Fibroblast of lung (primary cell): ENCODE data around the gene RHOH.

Experiments
- CTCF ChIP-seq, 2 donors: IDR thresholded peaks in 1 of 2; conservative IDR thresholded peaks in 1 of 2; 1 replicate in 1 of 2; 2 replicates in 1 of 2; pipeline ENCODE4 v1.5.1; 2011 to 2012; ENCODE audit warnings: low read length in 2 of 2, control low read depth in 1 of 2, inconsistent platforms in 1 of 2, low read depth in 1 of 2, mild to moderate bottlenecking in 1 of 2
- EZH2 ChIP-seq: IDR thresholded peaks from 2 replicates; pipeline ENCODE4 v1.5.1; 2012; ENCODE audit warnings: low read length, control low read depth, mild to moderate bottlenecking; ENCODE audit errors: missing control alignments

GRCh38 chr4:40149960-40150385 lies 46.9 kb upstream of the RHOH start:
- TF ChIP-seq EZH2 (no peak), CTCF (conservative IDR thresholded peaks at IDR 0.05 in 1 of 2, IDR thresholded peaks at IDR 0.05 in 1 of 2; ENCODE audit: low read depth in 1 of 2, low read length in 2 of 2) (peak; percentile 68 to 75)
